Subcutaneous adipose tissue (tissue), 4 donors: ENCODE data around the gene HLA-DMB. TPM values are rescaled to one million over a fixed set of nuclear protein-coding genes. Genes with fewer than 3 reads are reported as not detected.

Experiments used
- CTCF ChIP-seq: fragments of 450-650 bp; IDR thresholded peaks from one replicate; pipeline ENCODE4 v1.5.1; 2016; ENCODE audit warnings: low read depth, mild to moderate bottlenecking, control low read depth, antibody characterized with exemption, moderate library complexity
- total RNA-seq, 4 donors: library from RNA; depleted of rRNA; stranded (reverse); fragments of >200 nt; gene quantifications; one replicate each; pipeline ENCODE4 v1.1.0, GENCODE V29; 2016

Gene HLA-DMB
- total RNA-seq, 4 donors from 2014 or later = 27.7 to 199 (median 36.4) TPM

DNA sequence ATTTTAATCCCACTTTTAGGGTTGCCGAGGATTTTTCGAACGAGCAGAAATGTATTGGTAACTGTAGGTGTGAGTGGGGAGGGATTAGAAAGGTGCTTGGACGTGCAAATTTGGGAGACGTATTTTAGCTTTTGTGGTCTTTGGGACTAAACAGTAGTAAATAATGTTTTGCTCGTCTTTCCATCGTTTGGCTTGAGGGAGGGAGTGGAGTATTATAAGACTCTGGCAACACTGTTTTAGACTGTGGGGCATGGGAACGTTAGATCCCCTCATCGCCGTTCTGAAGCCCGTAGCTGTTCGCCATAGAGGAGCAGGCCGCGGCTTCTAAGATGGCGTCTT lies 30.4 kb upstream of the HLA-DMB start:
- no peak for TF ChIP-seq CTCF

DNA sequence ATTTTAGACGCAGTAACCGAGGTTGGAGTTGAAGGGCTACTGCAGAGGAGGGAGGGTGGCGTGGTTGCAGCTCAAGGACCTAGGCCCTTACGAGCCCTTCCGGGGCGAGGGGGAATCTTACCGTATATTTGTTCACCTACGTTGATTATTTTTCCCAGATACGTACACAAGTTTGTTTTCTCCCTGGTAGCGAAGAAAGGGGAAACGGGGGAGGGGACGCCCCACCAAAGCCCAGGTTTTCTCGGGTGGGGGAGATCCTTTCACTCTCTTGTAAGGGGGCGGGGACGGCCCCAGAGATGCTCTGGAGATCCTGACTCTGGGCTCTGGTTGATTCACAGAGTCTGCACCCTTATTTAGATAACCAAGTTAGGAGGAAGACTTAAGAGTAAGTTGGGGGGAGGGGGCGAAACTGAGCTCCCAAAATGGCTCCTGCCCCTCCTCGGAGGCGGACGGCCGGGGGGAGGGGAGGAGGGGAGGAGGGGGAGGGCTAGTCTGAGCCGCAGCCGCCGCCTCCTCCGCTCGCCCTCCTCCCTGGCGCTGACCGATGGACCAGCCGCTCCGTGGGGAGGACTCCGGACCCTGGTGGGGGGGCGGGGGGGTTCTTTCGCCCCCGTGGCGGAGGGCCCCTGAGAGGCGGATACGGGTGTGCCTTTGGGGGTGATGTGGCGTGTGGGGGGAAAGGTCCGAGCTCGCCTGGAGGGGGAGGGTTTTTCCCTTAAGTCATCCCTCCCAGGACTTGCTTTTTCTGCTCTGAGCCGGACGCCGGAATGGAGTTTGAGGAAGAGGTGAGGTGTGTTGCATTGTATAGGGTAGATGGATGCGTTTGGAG lies 29.8 kb upstream of the HLA-DMB start:
- TF ChIP-seq CTCF = no peak

DNA sequence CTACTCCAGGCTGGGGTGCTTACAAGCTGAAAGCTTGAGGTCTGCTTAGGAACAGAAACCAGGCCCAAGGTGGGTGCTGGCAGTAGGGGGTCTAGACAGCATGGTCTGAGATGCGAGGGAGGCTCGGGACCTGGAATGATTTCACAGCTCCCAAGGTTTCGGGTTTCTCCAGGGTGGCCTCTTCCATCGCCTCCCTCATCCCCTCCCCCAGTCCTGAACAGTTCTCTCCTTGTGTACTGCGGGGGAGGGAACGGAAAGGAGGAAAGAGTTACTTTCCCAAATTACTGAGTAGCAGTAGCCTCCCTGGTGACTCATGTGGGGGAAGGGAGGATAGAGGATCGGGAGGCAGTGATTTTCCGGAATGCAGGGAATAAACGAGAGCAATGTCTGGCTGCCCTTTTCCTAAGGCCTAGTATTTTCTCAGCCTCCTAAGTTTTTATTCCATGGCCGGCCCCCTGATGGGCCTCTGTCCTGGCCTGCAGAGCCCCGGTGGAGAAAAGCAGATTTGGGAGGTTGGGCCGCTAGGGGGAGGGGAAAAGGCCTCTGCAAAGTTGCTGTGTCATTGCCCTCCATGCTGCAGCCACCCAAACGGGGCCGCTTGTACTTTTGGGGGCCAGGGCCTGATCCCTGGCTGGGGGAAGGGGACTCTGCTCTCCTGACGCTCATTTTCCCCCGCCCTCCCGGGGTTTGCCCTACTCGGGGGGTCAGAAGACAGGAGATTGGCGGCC lies 29.0 kb upstream of the HLA-DMB start:
- TF ChIP-seq CTCF = no peak

DNA sequence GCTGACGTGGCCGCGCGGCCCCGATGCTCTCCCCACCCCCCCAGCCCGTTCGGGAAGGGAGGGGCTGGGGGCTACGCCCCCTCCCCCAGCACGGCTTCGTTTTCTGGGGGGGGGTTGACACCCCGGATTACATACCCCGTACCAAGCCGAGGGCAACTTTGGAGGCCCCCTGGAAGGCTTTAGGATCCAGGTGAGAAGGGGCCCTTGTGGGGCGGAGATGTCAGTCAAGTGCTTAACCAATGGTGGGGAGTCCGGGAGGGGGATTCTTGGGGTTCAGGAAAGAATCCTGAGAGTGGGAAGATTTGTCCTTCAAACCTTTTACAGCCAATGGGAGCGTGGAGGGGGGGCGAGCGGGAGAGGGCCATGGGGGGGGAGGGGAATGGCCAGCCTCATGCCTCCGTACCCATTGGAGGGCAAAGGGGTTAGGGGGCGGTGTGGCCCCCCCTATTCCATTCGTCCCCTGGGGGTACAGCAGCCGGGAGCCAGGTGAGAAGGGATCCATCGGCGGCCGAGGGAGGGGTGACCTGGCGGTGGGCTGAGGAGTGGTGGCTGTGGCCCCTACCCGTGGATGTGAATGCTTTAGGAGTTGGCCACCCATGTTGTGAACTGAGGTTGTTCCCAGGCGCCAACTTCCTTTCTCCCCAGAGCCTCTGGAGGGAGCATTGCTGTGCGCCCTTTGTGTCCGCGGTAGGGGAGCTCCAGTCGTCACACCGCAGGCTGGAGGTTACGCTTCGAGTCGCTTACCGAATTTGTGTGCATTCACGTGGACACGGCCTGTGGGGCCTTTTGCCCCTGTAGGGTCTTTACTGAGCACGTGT lies 28.2 kb upstream of the HLA-DMB start:
- no peak for TF ChIP-seq CTCF

DNA sequence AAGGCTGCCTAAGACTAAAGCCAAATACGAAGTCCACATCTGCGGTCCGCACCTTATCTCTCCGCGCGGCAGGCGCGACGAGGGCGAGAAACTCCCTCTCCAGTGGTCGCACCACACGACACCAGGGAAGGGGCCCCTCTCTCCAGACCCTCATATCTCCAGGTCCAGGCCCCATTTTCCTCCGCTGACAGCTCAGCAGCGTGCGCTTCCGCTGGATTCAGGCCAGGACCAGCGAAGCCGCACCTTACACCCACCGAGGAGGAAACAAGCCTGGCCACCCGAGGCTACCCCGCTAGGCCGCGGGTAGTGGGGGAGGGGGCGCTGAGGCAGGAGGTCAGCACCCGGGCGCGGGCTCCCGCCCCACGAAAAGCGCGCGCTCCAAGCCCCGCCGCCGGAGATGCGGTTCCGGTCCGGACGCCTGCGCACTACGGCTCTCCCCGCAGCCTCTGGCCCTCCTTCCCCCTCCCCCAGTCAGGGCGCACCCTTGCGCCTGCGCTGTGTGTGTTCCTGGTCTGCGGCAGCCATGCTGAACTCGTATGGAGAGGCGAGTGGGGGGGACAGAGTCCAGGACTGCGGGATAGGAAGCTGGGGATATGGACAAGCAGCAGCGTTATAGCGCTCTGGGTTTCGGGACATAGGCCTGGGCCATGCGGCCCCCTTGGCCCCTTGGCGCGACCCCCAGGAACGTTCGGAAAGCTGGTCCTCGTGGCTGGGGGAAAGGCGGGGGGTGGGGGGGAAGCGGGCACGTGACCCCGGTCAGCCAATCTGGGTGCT lies 27.5 kb upstream of the HLA-DMB start, which contains the start of gene BRD2:
TSS of gene BRD2 (plus strand) at position 502 of the 774 bp plus-strand sequence. CDS start 4,305 bp downstream, outside the sequence.
- no peak for TF ChIP-seq CTCF

GRCh38 chr6:32967151-32968091 lies 26.6 kb upstream of the HLA-DMB start:
- no peak for TF ChIP-seq CTCF
